ENCODE results near the gene MNS1. TPM values are rescaled to one million over a fixed set of nuclear protein-coding genes. Genes with fewer than 3 reads are reported as not detected.
"Not testable (repeated sequence)": the region's sequence is repeated elsewhere in the genome, so short reads cannot be mapped to it uniquely, and the experiment has no call there.

The MNS1 gene
- total and polyA plus RNA-seq, 2 experiments from 2014 or later = 2.9 to 16.9 TPM

DNA sequence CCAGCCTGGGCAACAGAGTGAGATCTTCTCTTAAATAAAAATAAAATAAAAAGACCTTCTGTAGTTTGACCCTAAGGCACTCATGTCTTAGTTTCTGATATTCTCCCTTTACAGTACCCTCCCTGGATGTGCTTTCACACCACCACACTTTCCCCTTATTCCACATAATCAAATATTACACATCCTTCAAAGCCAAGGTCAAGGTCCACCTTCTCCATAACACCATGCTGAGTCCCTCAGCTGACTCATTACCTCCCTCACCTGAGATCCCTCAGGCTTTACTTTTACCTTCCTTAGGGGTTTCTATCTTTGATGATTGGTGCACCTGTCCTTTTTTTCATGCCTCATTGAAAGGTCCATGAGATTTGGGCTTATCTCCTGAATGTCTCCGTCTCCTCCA is 25.5 kb upstream of the MNS1 start (continued):
- no peak for TF ChIP-seq ZNF331 (CRISPR knock-in tag; IDR thresholded peaks at IDR 0.05; ENCODE audit: low read depth)
- no peak for TF ChIP-seq STAT1 (IDR thresholded peaks at IDR 0.05; ENCODE audit: unreplicated experiment)
- TF ChIP-seq JUNB (IDR thresholded peaks at IDR 0.05; ENCODE audit: unreplicated experiment) = no peak

DNA sequence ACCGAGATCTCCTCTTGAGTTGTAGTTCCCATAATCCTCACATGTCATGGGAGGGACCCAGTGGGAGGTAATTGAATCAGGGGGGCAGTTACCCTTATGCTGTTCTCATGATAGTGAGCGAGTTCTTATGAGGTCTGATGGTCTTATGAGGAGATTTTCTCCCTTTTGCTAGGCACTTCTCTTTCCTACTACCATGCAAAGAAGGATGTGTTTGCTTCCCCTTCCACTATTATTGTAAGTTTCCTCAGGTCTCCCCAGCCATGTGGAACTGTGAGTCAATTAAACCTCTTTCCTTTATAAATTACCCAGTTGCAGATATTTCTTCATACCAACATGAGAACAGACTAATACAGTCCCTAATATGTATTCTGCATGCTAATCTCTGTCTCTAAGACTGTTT is 21.3 kb upstream of the MNS1 start:
- DNase-seq (ENCODE audit: low spot score); H3K4me3 ChIP-seq; H3K4me1 ChIP-seq (ENCODE audit: insufficient read depth); H3K4me2 ChIP-seq; H3K36me3 ChIP-seq (ENCODE audit: insufficient read depth); H3F3A ChIP-seq (replicated peaks; ENCODE audit: low read depth); H3K4me1 Mint-ChIP-seq; H3K27me3 ChIP-seq (ENCODE audit: insufficient read depth); ATAC-seq; H4K20me1 ChIP-seq (replicated peaks; ENCODE audit: insufficient read depth); H3K27ac ChIP-seq (ENCODE audit: low read depth); H3K4me3 Mint-ChIP-seq; H2AFZ ChIP-seq; H3K79me2 ChIP-seq (replicated peaks; ENCODE audit: insufficient read depth); H3K27ac Mint-ChIP-seq; H3K27me3 Mint-ChIP-seq (ENCODE audit: insufficient read depth, low read depth, poor library complexity); H3K9me2 ChIP-seq (ENCODE audit: insufficient read depth): not testable (repeated sequence)
- Mint-ChIP-seq H3K36me3 (ENCODE audit: low read depth) (peaks cover 15% of the 10 kb centered on the region), H3K9me3 (peaks cover 19% of the 10 kb centered on the region)

DNA sequence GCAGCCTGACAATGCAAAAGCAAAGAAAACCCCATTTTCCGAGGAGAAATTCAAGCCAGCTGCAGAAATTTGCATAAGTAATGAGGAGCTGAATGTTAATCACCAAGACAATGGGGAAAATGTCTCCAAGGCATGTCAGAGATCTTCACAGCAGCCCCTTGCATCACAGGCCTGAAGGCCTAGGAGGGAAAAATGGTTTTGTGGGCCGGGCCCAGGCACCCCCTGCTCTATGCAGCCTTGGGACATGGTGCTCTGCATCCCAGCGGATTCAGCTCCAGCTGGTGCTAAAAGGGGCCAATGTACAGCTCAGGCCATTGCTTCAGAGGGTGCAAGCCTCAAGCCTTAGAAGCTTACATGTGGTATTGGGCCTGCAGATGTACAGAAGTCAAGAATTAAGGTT is 20.5 kb upstream of the MNS1 start:
- not testable (repeated sequence) for H4K20me1 ChIP-seq (replicated peaks; ENCODE audit: insufficient read depth); H3K4me3 ChIP-seq; H3K27ac Mint-ChIP-seq; H3K4me1 ChIP-seq (ENCODE audit: insufficient read depth); H3K27ac ChIP-seq (ENCODE audit: low read depth); DNase-seq (ENCODE audit: low spot score); ATAC-seq; H3K36me3 ChIP-seq (ENCODE audit: insufficient read depth); H2AFZ ChIP-seq; H3K4me2 ChIP-seq; H3K4me1 Mint-ChIP-seq; H3K9me2 ChIP-seq (ENCODE audit: insufficient read depth); H3K27me3 Mint-ChIP-seq (ENCODE audit: insufficient read depth, low read depth, poor library complexity); H3K27me3 ChIP-seq (ENCODE audit: insufficient read depth); H3F3A ChIP-seq (replicated peaks; ENCODE audit: low read depth); H3K79me2 ChIP-seq (replicated peaks; ENCODE audit: insufficient read depth); H3K4me3 Mint-ChIP-seq
- H3K36me3 Mint-ChIP-seq (ENCODE audit: low read depth) = peaks cover 15% of the 10 kb centered on the region
- H3K9me3 Mint-ChIP-seq = peaks cover 19% of the 10 kb centered on the region

DNA sequence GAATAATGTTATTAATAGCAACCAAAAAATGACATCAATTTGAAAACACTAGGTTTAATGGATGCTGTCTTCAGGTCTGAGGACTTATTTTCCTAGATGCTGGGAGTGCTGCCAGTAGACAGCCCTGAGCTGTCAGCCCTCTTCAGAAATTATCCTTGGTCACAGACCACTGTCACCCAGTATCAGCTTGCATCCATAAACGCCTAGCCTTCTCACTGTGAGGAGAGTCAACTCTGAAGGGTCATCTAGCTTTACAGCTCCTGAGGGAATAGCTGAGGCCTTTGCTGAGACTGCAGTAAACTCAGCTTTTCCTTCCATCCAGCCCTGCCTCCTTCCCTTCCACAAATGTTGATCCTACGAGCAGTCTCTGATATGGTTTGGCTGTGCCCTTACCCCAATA is 19.4 kb upstream of the MNS1 start:
- no peak overlapping the region for H3K27ac ChIP-seq (ENCODE audit: low read depth)
- Mint-ChIP-seq H3K27me3 (ENCODE audit: insufficient read depth, low read depth, poor library complexity) (no peaks in the 10 kb centered on the region), H3K9me3 (peaks cover 19% of the 10 kb centered on the region), H3K27ac (no peak overlapping the region), H3K4me3 (no peak overlapping the region), H3K4me1 (no peaks in the 10 kb centered on the region), H3K36me3 (ENCODE audit: low read depth) (peaks cover 15% of the 10 kb centered on the region)
- no peaks in the 10 kb centered on the region for H3F3A ChIP-seq (replicated peaks; ENCODE audit: low read depth)
- no peaks in the 10 kb centered on the region for H3K36me3 ChIP-seq (ENCODE audit: insufficient read depth)
- H3K4me1 ChIP-seq (ENCODE audit: insufficient read depth) = no peaks in the 10 kb centered on the region
- DNase-seq (ENCODE audit: low spot score) (no peak), ATAC-seq (no peak)
- H3K9me2 ChIP-seq (ENCODE audit: insufficient read depth) = no peaks in the 10 kb centered on the region; the same call in 1 of the 2 replicates
- no peaks in the 10 kb centered on the region for H3K27me3 ChIP-seq (ENCODE audit: insufficient read depth)
- H4K20me1 ChIP-seq (replicated peaks; ENCODE audit: insufficient read depth) = no peaks in the 10 kb centered on the region
- no peak overlapping the region for H3K4me2 ChIP-seq
- no peak overlapping the region for H2AFZ ChIP-seq
- H3K79me2 ChIP-seq (replicated peaks; ENCODE audit: insufficient read depth) = no peaks in the 10 kb centered on the region
- H3K4me3 ChIP-seq = no peak overlapping the region
- no peak for TF ChIP-seq STAT1 (IDR thresholded peaks at IDR 0.05; ENCODE audit: unreplicated experiment)
- TF ChIP-seq, protein P1, sequence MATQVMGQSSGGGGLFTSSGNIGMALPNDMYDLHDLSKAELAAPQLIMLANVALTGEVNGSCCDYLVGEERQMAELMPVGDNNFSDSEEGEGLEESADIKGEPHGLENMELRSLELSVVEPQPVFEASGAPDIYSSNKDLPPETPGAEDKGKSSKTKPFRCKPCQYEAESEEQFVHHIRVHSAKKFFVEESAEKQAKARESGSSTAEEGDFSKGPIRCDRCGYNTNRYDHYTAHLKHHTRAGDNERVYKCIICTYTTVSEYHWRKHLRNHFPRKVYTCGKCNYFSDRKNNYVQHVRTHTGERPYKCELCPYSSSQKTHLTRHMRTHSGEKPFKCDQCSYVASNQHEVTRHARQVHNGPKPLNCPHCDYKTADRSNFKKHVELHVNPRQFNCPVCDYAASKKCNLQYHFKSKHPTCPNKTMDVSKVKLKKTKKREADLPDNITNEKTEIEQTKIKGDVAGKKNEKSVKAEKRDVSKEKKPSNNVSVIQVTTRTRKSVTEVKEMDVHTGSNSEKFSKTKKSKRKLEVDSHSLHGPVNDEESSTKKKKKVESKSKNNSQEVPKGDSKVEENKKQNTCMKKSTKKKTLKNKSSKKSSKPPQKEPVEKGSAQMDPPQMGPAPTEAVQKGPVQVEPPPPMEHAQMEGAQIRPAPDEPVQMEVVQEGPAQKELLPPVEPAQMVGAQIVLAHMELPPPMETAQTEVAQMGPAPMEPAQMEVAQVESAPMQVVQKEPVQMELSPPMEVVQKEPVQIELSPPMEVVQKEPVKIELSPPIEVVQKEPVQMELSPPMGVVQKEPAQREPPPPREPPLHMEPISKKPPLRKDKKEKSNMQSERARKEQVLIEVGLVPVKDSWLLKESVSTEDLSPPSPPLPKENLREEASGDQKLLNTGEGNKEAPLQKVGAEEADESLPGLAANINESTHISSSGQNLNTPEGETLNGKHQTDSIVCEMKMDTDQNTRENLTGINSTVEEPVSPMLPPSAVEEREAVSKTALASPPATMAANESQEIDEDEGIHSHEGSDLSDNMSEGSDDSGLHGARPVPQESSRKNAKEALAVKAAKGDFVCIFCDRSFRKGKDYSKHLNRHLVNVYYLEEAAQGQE (IDR thresholded peaks at IDR 0.05; ENCODE audit: unreplicated experiment) = no peak
- TF ChIP-seq POLR2AphosphoS5 (IDR thresholded peaks at IDR 0.05; ENCODE audit: low read depth) = no peak
- TF ChIP-seq, protein P2, sequence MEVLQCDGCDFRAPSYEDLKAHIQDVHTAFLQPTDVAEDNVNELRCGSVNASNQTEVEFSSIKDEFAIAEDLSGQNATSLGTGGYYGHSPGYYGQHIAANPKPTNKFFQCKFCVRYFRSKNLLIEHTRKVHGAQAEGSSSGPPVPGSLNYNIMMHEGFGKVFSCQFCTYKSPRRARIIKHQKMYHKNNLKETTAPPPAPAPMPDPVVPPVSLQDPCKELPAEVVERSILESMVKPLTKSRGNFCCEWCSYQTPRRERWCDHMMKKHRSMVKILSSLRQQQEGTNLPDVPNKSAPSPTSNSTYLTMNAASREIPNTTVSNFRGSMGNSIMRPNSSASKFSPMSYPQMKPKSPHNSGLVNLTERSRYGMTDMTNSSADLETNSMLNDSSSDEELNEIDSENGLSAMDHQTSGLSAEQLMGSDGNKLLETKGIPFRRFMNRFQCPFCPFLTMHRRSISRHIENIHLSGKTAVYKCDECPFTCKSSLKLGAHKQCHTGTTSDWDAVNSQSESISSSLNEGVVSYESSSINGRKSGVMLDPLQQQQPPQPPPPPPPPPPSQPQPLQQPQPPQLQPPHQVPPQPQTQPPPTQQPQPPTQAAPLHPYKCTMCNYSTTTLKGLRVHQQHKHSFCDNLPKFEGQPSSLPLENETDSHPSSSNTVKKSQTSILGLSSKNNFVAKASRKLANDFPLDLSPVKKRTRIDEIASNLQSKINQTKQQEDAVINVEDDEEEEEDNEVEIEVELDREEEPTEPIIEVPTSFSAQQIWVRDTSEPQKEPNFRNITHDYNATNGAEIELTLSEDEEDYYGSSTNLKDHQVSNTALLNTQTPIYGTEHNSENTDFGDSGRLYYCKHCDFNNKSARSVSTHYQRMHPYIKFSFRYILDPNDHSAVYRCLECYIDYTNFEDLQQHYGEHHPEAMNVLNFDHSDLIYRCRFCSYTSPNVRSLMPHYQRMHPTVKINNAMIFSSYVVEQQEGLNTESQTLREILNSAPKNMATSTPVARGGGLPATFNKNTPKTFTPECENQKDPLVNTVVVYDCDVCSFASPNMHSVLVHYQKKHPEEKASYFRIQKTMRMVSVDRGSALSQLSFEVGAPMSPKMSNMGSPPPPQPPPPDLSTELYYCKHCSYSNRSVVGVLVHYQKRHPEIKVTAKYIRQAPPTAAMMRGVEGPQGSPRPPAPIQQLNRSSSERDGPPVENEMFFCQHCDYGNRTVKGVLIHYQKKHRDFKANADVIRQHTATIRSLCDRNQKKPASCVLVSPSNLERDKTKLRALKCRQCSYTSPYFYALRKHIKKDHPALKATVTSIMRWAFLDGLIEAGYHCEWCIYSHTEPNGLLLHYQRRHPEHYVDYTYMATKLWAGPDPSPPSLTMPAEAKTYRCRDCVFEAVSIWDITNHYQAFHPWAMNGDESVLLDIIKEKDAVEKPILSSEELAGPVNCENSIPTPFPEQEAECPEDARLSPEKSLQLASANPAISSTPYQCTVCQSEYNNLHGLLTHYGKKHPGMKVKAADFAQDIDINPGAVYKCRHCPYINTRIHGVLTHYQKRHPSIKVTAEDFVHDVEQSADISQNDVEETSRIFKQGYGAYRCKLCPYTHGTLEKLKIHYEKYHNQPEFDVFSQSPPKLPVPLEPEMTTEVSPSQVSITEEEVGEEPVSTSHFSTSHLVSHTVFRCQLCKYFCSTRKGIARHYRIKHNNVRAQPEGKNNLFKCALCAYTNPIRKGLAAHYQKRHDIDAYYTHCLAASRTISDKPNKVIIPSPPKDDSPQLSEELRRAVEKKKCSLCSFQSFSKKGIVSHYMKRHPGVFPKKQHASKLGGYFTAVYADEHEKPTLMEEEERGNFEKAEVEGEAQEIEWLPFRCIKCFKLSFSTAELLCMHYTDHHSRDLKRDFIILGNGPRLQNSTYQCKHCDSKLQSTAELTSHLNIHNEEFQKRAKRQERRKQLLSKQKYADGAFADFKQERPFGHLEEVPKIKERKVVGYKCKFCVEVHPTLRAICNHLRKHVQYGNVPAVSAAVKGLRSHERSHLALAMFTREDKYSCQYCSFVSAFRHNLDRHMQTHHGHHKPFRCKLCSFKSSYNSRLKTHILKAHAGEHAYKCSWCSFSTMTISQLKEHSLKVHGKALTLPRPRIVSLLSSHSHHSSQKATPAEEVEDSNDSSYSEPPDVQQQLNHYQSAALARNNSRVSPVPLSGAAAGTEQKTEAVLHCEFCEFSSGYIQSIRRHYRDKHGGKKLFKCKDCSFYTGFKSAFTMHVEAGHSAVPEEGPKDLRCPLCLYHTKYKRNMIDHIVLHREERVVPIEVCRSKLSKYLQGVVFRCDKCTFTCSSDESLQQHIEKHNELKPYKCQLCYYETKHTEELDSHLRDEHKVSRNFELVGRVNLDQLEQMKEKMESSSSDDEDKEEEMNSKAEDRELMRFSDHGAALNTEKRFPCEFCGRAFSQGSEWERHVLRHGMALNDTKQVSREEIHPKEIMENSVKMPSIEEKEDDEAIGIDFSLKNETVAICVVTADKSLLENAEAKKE (CRISPR knock-in tag; IDR thresholded peaks at IDR 0.05) = no peak

Data from GM23338 (cell line).